GM21737 (cell line): ENCODE data around the gene CR1.
A peak's percentile ranks its signal among the peaks of the same experiment; 100 is the strongest.
"Not testable (repeated sequence)": the region's sequence is repeated elsewhere in the genome, so short reads cannot be mapped to it uniquely, and the experiment has no call there.

Experiments used
- ATAC-seq: cut with Tn5 transposase; IDR thresholded peaks from one replicate; pipeline ENCODE4 v1.9.1; 2021; ENCODE audit warnings: mild to moderate bottlenecking, moderate library complexity; ENCODE audit not compliant: unreplicated experiment

Gene CR1

GRCh38 chr1:207638487-207639145 is 142.7 kb downstream of the CR1 start:
- ATAC-seq = not testable (repeated sequence)

- ATAC-seq = not testable (repeated sequence)
Observed at GRCh38 chr1:207639362-207639761, 143.4 kb downstream of the CR1 start.

DNA sequence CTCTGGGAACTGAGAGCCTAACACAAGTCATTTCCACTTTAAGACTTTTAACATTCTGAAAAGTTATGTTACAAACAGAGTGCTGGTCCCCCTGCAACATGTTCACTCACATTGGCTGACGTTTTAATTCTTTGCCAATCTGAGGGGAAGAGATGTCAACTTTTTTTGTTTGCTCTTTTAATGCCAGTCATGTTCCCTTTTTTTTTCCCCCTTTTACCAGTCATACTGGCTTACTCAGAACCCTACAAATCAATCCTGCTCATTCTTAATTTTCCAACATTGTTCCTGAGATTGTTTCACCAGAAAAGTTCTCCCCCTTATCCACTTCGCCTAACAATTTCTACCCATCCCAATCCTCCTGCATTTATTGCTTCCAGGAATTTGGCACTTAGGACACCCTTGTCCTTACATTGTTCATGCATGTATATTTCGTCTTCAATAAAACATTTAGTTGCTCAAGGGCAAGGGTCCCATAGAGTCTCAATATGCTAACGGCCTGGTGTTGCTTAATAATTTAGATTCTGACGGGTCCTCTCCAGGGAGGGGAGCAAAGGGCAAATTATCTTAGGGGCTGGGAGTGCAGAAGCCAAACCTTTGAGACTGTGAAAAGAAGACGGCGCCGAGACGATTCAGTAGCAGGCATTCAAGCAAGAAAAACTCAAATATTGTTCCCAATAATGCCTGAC is 148.4 kb downstream of the CR1 start:
- ATAC-seq = peak; percentile 11

DNA sequence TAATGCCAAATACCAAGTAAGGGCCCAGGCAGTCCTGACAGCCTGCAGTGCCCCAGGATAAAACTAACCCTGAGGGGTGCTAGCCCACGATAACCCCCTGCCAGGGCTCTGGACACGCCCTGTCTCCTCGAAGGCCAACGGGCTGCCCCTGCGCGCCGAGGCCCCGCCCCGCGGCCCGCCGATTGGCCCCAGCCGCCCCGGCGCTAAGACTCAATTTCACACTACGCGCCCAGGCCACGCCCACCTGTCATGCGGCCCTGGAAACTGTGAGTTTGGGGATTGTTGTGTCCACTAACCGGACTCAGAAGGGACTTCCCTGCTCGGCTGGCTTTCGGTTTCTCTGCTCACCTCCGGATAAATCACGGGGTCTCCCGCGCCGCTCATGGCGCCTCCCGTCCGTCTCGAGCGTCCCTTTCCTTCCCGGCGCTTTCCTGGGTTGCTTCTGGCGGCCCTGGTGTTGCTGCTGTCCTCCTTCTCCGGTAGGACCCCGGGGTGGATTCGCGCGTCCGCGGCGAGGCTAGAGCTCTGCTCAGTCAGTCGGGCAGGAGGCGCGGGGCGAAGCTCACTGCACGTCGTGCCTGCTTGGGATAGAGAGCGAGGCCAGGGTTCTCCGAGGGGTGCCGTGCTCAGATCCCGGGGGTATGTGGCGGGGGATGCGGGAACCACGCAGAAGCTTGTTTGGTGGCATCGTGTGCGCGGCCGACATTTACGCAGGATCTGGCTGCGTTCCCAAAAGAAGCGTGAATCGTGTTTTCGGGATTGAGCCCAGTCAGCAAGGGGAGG is 149.1 kb downstream of the CR1 start, which contains the start of gene CR1L:
CR1L (plus strand) TSS at position 282 of the 783 bp plus-strand sequence; CDS start at position 383, 101 bp downstream.
- peak; percentile 92 for ATAC-seq

- ATAC-seq = no peak
Observed at GRCh38 chr1:207645635-207646081, 149.7 kb downstream of the CR1 start.

DNA sequence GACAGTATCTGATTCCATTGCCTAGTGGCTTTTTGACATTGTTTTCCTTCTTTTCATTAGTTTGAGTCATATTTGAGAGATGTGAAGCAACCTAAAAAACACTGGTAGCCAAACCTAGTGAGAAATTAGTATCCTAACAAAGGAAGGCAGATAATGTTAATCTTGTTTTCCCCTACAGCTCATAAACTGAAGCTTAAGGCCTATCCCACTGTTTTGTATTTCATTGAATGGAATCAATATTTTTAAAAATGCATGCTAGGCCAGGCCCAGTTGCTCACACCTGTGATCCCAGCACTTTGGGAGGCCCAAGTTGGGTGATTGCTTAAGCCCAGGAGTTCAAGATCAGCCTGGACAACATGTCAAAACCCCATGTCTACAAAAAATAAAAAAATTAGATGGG is 150.2 kb downstream of the CR1 start:
- ATAC-seq = no peak

DNA sequence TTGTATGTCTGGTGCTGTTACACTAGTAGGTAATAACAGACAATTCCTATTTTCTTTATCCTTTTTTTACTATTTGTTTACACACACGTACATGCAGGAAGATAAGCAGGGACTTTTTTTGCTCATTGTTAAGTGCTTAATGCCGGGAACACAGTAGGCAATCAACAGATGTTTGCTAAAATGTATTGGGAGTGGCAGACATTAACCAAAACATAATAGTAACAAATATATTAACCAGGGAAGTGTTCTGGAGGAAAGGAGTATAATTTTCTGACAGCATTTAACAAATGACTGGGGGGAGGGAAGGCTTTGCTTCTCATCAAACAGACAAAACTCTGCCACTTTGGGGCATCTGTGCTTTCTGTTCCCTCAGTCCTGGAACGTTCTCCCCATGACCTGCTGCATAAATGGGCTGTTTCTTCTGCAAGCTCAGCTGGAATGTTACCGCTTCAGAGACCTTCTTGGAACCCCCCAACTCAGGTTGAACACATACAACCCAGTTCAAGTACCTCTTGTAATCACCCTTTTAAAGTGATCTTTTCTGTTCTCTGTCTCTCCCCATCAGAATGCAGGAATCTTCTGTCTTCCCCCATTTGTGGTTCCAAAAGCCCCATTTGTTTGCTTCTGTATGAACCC is 151.1 kb downstream of the CR1 start:
- ATAC-seq = no peak

DNA sequence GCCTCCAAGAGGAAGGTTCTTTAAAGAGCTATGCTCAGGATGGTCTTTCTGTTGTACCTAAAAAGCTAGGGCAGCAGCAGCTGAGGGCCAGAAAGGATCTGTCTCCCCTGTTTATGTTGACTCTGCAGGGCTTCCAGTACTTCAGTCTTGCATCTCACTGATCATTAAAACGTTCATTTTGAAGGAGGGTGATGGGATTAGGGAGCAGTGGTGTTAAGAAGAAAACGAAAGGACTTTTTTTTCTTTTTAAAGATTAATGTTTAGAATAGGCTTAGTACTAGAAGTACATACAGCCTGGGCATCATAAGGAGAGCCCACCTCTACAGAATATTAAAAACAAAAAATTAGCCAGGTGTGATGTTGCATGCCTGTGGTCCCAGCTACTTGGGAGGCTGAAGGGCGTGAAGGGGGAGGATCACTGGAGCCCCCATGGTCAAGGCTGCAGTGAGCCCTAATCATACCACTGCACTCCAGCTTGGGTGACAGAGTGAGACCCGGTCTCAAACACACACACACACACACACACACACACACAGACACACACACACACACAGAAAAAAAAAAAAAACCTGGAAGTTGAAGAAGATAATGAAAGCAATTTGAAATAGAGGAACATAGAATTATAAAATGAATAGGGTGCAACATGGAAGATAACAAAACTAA is 151.8 kb downstream of the CR1 start:
- no peak for ATAC-seq

DNA sequence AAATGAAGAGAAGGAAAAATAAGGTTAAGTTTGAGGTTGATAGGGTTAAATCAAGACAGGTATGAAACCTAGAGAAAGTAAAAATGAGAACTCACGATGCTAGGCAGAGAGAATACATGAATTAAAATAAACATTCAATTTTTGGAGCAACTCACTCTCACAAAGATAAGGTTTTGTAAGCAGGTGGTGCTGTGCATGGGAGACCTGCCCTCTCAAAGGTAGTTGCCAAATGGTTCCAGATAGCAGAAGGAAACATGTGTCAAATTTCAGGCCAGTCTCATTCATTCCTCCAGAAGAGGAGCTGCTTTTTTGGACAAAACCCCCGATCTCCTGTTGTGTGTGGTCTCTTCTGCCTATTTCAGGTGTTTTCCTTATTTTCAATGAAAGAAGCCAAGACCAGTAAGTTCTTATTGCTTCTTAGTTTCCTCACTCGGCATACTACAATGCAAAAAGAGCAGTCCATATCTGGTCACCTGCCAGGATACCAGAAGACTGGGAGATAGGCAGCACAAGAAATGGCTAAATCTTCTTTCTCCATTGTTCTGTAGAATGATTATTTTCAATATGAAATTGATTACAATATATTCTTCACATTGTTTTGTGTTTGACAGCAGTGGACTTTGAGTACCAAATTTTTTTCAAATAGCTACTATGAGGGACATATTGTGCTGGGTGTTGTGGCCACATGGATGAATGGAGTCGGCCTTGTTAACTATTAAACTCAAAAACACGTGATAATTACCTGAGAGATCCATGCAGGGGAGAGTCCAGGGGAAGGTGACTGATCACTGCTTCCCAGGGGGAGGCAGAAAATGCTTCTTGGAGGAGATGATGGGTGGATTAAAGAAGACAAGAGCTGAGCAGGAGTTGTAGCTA is 152.6 kb downstream of the CR1 start:
- ATAC-seq = no peak

DNA sequence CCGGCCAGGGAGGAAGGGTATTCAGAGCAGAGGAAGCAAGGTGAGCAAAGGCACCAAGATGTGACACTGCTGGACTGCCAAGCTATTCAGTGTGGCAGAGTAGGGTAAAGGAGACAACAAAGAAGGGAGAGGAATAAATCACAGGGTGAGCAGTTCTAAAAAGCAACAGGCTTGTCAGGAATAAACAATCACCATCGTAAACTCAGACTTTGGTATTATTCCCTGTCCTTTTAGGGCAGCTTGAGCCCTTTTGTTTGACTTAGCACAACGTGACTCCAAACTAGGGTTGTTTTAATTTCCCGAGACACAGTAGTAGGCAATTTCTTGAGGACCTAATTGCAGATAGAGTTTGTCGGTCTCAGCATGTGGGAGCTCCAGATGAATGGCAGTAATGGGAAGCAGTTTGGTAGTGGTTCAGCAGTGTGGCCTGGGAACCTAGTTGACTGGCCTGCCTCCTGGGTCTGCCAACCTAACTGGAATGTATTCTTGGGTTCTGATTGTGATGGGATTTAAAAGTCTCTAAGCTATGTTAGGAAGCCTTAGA is 153.3 kb downstream of the CR1 start:
- ATAC-seq = no peak

DNA sequence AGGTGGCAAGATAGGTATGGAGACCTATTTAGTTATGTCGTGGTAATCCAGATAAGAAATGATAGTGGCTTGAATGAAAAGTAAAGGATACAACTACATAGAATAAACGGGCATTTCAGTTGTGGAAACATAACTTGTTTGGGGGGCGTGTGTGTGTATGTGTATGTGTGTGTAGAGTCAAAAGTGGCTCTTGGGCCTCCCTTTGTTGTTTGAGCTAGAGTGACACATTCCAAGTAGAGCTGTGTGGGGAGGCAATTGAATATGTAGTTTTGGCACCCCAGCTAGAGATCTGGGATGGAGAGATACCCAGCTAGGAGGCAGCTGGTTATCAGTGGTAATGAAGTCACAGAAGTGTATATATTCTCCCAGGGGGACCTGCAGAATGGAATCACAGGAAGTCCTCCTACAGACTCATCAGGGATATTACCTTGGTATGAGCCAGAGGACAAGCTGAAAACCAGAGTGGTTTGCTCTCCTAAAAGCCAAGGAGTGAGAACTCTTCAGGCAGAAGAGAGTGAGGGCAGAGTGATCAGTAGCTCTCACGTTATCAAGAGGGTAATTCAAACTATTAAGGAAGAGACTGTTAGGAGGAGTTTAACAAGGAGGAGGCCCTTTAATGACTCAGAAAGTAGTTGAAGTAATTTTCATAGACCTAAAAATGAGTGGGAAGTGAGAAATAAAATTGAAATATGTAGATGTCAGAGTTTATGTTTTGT is 154.1 kb downstream of the CR1 start:
- no peak for ATAC-seq

- no peak for ATAC-seq
Observed at GRCh38 chr1:207651583-207651982, 155.6 kb downstream of the CR1 start.

GRCh38 chr1:207654320-207654719 is 158.4 kb downstream of the CR1 start:
- ATAC-seq = no peak

- ATAC-seq = no peak
Observed at GRCh38 chr1:207658408-207658807, 162.5 kb downstream of the CR1 start.

DNA sequence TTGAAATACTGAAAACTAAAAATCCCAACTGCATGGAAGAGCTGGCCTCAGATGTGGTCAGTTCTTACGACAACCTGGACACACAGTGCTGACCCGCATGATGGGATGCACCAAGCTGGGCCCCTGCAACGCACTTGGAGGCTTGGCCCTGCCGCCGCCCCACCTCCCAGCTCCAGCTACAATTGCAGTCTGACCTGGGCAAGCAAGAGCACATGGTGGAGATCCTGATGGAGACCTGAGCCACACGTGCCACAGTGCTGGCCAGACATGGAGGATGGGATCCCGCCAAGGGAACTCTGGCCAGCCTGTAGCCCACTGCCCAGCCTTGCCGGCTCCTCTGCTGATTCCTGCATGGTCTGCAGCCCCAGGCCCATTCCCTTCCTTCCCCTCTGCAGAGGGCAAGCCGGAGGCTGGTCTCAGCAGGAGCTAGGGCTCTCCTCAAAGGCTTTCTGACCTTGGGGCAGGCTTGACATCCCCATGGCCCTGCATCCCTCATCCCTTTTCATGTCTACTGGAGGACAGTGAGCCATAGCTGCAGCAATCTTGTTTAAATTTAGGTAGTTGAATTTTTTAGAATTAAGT is 163.0 kb downstream of the CR1 start:
- no peak for ATAC-seq

DNA sequence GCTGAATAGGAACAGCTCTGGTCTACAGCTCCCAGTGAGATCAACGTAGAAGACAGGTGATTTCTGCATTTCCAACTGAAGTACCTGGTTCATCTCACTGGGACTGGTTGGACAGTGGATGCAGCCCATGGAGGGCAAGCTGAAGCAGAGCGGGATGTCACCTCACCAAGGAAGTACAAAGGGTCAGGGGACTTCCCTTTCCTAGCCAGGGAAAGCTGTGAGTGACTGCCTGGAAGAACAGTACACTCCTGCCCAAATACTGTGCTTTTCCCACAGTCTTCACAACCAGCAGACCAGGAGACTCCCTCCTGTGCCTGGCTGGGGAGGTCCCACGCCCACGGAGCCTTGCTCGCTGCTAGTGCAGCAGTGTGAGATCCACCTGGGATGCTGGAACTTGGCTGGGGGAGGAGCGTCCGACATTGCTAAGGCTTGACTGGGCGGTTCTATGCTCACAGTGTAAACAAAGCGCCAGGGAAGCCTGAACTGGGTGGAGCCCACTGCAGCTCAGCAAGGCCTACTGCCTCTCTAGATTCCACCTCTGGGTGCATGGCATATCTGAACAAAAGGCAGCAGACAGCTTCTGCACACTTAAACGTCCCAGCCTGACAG is 163.7 kb downstream of the CR1 start:
- ATAC-seq = no peak

DNA sequence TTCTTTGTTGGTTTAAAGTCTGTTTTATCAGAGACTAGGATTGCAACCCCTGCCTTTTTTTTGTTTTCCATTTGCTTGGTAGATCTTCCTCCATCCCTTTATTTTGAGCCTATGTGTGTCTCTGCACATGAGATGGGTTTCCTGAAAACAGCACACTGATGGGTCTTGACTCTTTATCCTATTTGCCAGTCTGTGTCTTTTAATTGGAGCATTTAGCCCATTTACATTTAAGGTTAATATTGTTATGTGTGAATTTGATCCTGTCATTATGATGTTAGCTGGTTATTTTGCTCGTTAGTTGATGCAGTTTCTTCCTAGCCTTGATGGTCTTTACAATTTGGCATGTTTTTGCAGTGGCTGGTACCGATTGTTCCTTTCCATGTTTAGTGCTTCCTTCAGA is 165.5 kb downstream of the CR1 start:
- not testable (repeated sequence) for ATAC-seq

DNA sequence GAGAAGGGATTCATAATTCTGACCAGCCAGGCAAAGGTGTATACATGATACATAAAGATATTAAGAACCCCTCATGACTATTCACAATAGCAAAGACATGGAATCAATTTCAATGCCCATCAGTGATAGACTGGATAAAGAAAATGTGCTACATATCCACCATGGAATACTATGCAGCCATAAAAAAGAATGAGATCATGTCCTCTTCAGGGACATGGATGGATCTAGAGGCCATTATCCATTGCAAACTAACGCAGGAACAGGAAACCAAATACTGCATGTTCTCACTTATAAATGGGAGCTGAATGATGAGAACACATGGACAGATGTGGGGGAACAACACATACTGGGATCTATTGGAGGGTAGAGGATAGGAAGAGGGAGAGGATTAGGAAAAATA is 170.4 kb downstream of the CR1 start:
- ATAC-seq = no peak
